ENCODE results near the gene MAX.
"Not testable (repeated sequence)": the region's sequence is repeated elsewhere in the genome, so short reads cannot be mapped to it uniquely, and the experiment has no call there.

MAX gene

DNA sequence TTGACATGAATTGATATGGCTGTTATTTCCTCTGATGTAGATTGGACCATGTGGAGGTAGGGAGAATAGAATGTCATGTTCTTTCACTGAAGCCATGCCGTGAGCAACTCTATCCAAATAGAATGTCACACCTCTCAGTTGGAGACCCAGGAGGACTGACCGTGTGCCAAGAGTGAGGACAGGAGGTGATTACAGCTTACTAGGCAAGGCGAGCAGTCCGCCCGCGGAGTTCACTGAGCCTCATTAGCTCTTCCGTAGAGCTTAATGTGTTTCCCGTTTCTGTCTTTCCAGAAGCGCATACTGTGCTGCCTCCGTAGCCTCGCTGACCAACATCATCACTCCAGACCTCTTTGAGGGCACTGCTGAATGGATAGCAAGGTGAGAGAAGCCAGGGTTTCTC, 70.0 kb downstream of the MAX start:
- DNase-seq: no peak

- not testable (repeated sequence) for DNase-seq
Observed at GRCh38 chr14:65031321-65031720, 71.0 kb downstream of the MAX start.

DNA sequence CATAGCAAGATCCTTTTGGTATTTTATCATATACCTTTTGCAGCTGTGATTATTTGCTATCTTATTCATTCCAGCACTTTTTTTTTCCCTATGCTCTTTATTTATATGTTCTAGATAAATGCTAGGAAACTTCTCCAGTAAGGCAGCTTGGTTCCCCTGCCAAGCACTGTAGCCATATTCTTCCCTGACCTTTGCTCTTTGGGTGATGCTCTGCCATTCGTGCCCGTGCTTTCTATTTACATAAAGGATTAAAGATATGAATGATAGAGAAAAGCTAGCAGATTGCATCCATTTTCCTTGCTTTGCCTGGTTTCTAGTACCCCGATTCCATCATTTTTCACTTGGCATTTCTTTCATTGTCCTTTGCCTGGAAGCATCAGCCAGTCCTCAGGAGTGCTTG, 73.4 kb downstream of the MAX start:
- no peak for DNase-seq

DNA sequence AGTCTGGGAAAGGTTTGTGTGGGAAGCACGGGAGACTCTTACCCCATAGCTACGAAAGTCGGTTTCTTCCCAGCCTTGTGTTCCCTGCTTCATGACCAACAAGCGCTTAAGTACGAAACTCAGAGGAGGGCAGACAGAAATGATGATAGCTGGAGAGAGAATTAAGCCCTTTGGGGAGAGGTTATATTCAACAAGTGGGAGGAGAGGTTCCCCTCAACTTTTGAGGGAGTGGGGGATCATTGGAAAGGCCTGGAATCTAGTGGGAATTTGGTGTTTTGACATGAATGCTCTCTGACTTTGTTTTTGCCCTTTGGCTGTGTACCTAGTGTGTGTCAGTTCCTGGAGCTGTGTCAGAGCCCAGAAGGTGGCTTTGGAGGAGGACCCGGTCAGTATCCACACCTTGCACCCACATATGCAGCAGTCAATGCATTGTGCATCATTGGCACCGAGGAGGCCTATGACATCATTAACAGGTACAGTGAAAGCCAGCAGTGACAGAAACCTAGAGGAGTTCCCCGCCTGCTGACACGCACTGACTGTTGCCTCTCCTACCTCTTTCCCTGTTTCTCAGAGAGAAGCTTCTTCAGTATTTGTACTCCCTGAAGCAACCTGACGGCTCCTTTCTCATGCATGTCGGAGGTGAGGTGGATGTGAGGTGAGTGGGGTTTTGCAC, 75.1 kb downstream of the MAX start:
- no peak for DNase-seq

GRCh38 chr14:65026526-65026925, 75.8 kb downstream of the MAX start:
- no peak for DNase-seq

GRCh38 chr14:65025818-65026217, 76.5 kb downstream of the MAX start:
- no peak for DNase-seq
